Measurements from ENCODE around the gene WDR33. TPM values are rescaled to one million over a fixed set of nuclear protein-coding genes. Genes with fewer than 3 reads are reported as not detected.

WDR33 gene
- total and polyA plus RNA-seq, 10 of the 15 experiments (the other 5 are each of a cell fraction or from before 2014, with no cell fraction given), result 29.2 to 73.8 (median 45.6) TPM

DNA sequence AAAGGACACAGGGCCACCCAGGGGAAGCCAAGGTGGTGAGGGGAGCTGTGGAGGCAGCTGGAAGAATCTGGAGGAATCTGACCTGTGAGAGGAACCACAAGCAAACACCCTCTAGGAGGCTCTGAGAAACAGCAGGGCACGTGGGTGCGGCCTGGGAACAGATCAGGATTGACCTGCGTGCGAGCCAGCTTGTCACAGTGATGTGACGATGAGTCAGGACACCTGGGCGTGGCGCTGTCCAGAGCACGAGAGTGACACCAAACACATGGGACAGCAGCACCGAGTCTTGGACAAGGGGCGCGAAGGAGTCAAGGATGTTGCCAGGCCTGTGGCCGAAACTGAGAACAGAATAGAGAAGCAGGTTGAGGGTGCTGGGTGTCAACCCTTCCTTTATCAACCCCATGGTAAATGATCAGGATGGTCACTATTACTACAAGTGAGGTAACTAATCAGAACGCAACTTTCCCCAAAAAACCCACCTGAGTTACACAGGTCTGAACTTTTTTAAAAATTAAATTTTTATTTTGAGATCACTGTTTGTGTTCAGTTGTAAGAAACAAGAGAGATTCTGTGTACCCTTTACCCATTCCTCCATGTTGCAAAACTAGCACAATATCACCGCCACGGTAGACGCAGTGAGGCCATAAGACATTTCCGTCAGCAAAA lies 110.3 kb downstream of the WDR33 start (continued):
- TF ChIP-seq, protein P1, sequence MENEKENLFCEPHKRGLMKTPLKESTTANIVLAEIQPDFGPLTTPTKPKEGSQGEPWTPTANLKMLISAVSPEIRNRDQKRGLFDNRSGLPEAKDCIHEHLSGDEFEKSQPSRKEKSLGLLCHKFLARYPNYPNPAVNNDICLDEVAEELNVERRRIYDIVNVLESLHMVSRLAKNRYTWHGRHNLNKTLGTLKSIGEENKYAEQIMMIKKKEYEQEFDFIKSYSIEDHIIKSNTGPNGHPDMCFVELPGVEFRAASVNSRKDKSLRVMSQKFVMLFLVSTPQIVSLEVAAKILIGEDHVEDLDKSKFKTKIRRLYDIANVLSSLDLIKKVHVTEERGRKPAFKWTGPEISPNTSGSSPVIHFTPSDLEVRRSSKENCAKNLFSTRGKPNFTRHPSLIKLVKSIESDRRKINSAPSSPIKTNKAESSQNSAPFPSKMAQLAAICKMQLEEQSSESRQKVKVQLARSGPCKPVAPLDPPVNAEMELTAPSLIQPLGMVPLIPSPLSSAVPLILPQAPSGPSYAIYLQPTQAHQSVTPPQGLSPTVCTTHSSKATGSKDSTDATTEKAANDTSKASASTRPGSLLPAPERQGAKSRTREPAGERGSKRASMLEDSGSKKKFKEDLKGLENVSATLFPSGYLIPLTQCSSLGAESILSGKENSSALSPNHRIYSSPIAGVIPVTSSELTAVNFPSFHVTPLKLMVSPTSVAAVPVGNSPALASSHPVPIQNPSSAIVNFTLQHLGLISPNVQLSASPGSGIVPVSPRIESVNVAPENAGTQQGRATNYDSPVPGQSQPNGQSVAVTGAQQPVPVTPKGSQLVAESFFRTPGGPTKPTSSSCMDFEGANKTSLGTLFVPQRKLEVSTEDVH (IDR thresholded peaks at IDR 0.05; ENCODE audit: low read depth, partially characterized antibody), result no peak

DNA sequence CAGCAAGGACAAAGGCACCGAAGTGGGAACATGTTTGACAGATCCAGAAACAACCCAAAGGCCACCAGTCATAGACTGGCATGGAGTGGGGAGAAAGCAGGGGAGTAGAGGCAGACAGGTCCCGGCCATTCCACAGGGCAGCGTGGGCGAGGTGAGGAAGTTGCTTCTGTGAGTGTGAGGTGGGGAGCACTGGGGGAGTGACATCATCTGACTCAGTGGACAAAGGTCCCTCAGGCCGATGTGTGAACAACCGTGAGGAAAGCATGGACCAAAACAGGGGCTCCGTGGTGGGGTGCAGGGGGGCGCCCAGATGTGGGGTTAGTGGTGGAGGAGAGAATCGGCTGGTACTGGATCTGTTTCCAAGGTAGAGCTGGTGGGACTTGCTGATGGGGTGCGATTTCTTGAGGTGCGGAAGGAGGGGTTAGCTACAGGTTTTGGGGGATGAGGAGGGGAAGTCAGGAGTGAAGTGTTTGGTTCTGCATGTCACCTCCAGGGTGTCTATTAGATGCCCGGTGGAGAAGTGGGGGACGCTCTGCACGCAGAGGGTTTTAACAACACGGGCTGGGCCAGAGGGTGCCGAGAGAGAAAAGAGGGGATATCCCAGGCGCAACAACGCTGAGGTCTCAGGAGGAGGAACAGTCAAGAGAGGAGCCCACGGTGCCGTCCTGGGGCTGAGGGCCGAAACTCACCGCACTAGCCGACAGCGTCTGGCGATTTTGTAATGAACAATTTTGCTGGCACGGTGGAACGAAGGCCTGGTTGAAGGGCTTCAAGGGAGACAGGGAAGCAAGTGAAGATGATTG lies 112.2 kb downstream of the WDR33 start:
- WGBS (ENCODE audit: insufficient coverage, insufficient replicate concordance, low lambda C conversion rate, missing lambda C conversion rate), result 90% methylated on average over 27 of the region's 27 CpGs
- no peak overlapping the region for H3K9ac ChIP-seq (ENCODE audit: control insufficient read depth, insufficient read depth, low read length)
- H3K36me3 ChIP-seq (ENCODE audit: control insufficient read depth in 2 of 2, insufficient read depth in 2 of 2, low read length in 1 of 2), result no peaks in the 10 kb centered on the region
- H4K20me1 ChIP-seq (ENCODE audit: control insufficient read depth, insufficient read depth), result no peaks in the 10 kb centered on the region
- H3K27ac ChIP-seq (ENCODE audit: control insufficient read depth, insufficient read depth), result no peak overlapping the region
- no peaks in the 10 kb centered on the region for H3K9me3 ChIP-seq (replicated peaks; ENCODE audit: control insufficient read depth, insufficient read depth, low read length)
- POLR2A ChIA-PET, result no interaction called here
- CTCF ChIA-PET, result interaction anchor here (1.4 kb wide), 1 partner anchor 107 kb away, joined by 4 read pairs; no protein-coding TSS in a partner anchor
- intact Hi-C loops (cut with micrococcal nuclease; ENCODE audit: unreplicated experiment), result no loop called here
- peaks cover 18% of the 10 kb centered on the region for H3K79me2 ChIP-seq (ENCODE audit: control insufficient read depth, insufficient read depth, low read length)
- DNase-seq (ENCODE audit: low read depth, low spot score) (no peak), ATAC-seq (no peak), FAIRE-seq (no peak)
- peaks cover 9% of the 10 kb centered on the region for H3K4me1 ChIP-seq (ENCODE audit: control insufficient read depth, insufficient read depth, low read length)
- H3K4me3 ChIP-seq, result no peak overlapping the region
- no TSS peak for BruUV-seq (replicated peaks)
- SMC1A ChIA-PET (ENCODE audit: uncharacterized antibody, unreplicated experiment), result no interaction called here
- RAD21 ChIA-PET (ENCODE audit: unreplicated experiment), result no interaction called here
- H3K4me2 ChIP-seq (ENCODE audit: control insufficient read depth, insufficient read depth), result no peak overlapping the region
- no peaks in the 10 kb centered on the region for H3K27me3 ChIP-seq (replicated peaks in 1 of 2; ENCODE audit: control insufficient read depth in 2 of 2, insufficient read depth in 2 of 2, low read length in 1 of 2)
- no peak overlapping the region for H2AFZ ChIP-seq (ENCODE audit: control insufficient read depth, low read depth, low read length)
- in situ Hi-C loops (cut with MboI), result no loop called here
- TF ChIP-seq, protein P2, sequence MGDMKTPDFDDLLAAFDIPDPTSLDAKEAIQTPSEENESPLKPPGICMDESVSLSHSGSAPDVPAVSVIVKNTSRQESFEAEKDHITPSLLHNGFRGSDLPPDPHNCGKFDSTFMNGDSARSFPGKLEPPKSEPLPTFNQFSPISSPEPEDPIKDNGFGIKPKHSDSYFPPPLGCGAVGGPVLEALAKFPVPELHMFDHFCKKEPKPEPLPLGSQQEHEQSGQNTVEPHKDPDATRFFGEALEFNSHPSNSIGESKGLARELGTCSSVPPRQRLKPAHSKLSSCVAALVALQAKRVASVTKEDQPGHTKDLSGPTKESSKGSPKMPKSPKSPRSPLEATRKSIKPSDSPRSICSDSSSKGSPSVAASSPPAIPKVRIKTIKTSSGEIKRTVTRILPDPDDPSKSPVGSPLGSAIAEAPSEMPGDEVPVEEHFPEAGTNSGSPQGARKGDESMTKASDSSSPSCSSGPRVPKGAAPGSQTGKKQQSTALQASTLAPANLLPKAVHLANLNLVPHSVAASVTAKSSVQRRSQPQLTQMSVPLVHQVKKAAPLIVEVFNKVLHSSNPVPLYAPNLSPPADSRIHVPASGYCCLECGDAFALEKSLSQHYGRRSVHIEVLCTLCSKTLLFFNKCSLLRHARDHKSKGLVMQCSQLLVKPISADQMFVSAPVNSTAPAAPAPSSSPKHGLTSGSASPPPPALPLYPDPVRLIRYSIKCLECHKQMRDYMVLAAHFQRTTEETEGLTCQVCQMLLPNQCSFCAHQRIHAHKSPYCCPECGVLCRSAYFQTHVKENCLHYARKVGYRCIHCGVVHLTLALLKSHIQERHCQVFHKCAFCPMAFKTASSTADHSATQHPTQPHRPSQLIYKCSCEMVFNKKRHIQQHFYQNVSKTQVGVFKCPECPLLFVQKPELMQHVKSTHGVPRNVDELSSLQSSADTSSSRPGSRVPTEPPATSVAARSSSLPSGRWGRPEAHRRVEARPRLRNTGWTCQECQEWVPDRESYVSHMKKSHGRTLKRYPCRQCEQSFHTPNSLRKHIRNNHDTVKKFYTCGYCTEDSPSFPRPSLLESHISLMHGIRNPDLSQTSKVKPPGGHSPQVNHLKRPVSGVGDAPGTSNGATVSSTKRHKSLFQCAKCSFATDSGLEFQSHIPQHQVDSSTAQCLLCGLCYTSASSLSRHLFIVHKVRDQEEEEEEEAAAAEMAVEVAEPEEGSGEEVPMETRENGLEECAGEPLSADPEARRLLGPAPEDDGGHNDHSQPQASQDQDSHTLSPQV (IDR thresholded peaks at IDR 0.05), result no peak
- TF ChIP-seq, protein P3, sequence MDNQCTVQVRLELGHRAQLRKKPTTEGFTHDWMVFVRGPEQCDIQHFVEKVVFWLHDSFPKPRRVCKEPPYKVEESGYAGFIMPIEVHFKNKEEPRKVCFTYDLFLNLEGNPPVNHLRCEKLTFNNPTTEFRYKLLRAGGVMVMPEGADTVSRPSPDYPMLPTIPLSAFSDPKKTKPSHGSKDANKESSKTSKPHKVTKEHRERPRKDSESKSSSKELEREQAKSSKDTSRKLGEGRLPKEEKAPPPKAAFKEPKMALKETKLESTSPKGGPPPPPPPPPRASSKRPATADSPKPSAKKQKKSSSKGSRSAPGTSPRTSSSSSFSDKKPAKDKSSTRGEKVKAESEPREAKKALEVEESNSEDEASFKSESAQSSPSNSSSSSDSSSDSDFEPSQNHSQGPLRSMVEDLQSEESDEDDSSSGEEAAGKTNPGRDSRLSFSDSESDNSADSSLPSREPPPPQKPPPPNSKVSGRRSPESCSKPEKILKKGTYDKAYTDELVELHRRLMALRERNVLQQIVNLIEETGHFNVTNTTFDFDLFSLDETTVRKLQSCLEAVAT (IDR thresholded peaks at IDR 0.05), result no peak
- TF ChIP-seq, protein P4, sequence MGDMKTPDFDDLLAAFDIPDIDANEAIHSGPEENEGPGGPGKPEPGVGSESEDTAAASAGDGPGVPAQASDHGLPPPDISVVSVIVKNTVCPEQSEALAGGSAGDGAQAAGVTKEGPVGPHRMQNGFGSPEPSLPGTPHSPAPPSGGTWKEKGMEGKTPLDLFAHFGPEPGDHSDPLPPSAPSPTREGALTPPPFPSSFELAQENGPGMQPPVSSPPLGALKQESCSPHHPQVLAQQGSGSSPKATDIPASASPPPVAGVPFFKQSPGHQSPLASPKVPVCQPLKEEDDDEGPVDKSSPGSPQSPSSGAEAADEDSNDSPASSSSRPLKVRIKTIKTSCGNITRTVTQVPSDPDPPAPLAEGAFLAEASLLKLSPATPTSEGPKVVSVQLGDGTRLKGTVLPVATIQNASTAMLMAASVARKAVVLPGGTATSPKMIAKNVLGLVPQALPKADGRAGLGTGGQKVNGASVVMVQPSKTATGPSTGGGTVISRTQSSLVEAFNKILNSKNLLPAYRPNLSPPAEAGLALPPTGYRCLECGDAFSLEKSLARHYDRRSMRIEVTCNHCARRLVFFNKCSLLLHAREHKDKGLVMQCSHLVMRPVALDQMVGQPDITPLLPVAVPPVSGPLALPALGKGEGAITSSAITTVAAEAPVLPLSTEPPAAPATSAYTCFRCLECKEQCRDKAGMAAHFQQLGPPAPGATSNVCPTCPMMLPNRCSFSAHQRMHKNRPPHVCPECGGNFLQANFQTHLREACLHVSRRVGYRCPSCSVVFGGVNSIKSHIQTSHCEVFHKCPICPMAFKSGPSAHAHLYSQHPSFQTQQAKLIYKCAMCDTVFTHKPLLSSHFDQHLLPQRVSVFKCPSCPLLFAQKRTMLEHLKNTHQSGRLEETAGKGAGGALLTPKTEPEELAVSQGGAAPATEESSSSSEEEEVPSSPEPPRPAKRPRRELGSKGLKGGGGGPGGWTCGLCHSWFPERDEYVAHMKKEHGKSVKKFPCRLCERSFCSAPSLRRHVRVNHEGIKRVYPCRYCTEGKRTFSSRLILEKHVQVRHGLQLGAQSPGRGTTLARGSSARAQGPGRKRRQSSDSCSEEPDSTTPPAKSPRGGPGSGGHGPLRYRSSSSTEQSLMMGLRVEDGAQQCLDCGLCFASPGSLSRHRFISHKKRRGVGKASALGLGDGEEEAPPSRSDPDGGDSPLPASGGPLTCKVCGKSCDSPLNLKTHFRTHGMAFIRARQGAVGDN (IDR thresholded peaks at IDR 0.05), result no peak
- TF ChIP-seq MEF2B (IDR thresholded peaks at IDR 0.05; ENCODE audit: partially characterized antibody, poor library complexity, severe bottlenecking) (no peak), STAT3 (IDR thresholded peaks at IDR 0.05; ENCODE audit: low read depth, low read length) (no peak)
